Urinary bladder (tissue), 2 donors: ENCODE data around the gene NCMAP. TPM values are rescaled to one million over a fixed set of nuclear protein-coding genes. Genes with fewer than 3 reads are reported as not detected.

Experiments used
- polyA plus RNA-seq: library from polyadenylated mRNA; stranded (reverse); fragments of 200-250 nt; gene quantifications from one replicate; pipeline ENCODE4 v1.2.3, GENCODE V29; 2013
- small RNA-seq: library from RNA; depleted of rRNA; stranded (forward); fragments of <200 nt; gene quantifications from one replicate; pipeline ENCODE3, GENCODE V24; 2014
- total RNA-seq: library from RNA; depleted of rRNA; stranded (reverse); fragments of >200 nt; gene quantifications from one replicate; pipeline ENCODE4 v1.2.3, GENCODE V29; 2014
- donor health status: healthy.

The NCMAP gene
- total and polyA plus RNA-seq, 2 donors = 0.16 to 0.20 TPM

Small RNA genes lying within 50 kb of the gene (small RNA-seq; reads per million reads assigned to genes)
- not detected for gene RF00019

Other genes with a start within 250 kb of the NCMAP start
- gene GRHL3, start 236.7 kb upstream of the NCMAP start, total RNA-seq = 15.1 TPM
- 7.6 TPM for gene GRHL3, start 236.7 kb upstream of the NCMAP start, polyA plus RNA-seq
- gene STPG1, start 142.3 kb upstream of the NCMAP start, total RNA-seq = 2.4 TPM
- gene STPG1, start 142.3 kb upstream of the NCMAP start, polyA plus RNA-seq = 4.6 TPM
- 13.9 TPM for gene NIPAL3, start 140.3 kb upstream of the NCMAP start, total RNA-seq
- gene NIPAL3, start 140.3 kb upstream of the NCMAP start, polyA plus RNA-seq = 10.8 TPM
- 8.6 TPM for gene RCAN3, start 53.3 kb upstream of the NCMAP start, total RNA-seq
- gene RCAN3, start 53.3 kb upstream of the NCMAP start, polyA plus RNA-seq = 2.6 TPM
- gene SRRM1, start 87.2 kb downstream of the NCMAP start, total RNA-seq = 87.3 TPM
- 63.8 TPM for gene SRRM1, start 87.2 kb downstream of the NCMAP start, polyA plus RNA-seq
- gene CLIC4, start 189.4 kb downstream of the NCMAP start, total RNA-seq = 505 TPM
- 284 TPM for gene CLIC4, start 189.4 kb downstream of the NCMAP start, polyA plus RNA-seq